ENCODE measurements around the gene RUNX1.

DNA sequence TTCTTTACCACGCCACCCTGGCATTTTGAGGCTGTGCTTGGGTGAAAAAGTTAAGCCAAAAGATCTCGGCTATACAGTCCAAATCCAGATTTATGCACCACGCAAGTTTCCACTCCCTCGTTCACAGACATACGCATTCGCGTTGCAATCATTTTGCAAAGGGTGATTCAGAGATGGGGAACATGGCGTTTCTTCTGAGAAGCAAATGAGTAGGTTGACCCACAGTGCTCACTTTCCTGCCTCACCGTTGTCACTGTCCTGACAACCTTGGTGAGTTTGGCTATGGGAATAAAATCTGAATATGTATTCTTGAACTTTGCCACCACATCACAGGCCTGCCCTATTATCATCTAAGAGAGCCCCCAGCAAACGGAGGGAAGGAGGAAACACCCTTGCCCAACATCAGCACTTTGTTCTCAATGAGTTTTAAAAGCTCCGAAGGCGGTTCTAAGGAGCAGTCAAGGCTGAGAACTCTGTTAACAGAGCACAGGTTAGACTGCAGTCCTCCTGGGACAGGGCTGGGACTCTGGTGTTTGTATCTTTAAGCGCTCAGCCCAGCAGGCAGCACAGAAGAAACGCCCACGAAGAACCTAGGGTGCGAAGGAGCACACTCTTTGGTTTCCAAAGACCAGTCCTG is 86.4 kb downstream of the RUNX1 start:
- TF ChIP-seq, protein P1, sequence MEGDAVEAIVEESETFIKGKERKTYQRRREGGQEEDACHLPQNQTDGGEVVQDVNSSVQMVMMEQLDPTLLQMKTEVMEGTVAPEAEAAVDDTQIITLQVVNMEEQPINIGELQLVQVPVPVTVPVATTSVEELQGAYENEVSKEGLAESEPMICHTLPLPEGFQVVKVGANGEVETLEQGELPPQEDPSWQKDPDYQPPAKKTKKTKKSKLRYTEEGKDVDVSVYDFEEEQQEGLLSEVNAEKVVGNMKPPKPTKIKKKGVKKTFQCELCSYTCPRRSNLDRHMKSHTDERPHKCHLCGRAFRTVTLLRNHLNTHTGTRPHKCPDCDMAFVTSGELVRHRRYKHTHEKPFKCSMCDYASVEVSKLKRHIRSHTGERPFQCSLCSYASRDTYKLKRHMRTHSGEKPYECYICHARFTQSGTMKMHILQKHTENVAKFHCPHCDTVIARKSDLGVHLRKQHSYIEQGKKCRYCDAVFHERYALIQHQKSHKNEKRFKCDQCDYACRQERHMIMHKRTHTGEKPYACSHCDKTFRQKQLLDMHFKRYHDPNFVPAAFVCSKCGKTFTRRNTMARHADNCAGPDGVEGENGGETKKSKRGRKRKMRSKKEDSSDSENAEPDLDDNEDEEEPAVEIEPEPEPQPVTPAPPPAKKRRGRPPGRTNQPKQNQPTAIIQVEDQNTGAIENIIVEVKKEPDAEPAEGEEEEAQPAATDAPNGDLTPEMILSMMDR (IDR thresholded peaks at IDR 0.05) = no peak
- no peak for TF ChIP-seq EP300 (IDR thresholded peaks at IDR 0.05)
- TF ChIP-seq POLR2AphosphoS5 (IDR thresholded peaks at IDR 0.05) = no peak
